22Rv1 (cell line): ENCODE data around the gene ELSPBP1.

Source experiments
- H3K27ac ChIP-seq: fragments of 450-650 bp; 2 replicates; pipeline ENCODE4 v1.5.1; 2017
- CTCF ChIP-seq: fragments of 450-650 bp; IDR thresholded peaks from 2 replicates; pipeline ENCODE4 v1.5.1; 2017; ENCODE audit warnings: mild to moderate bottlenecking
- ZFX ChIP-seq: fragments of 450-650 bp; IDR thresholded peaks from 2 replicates; pipeline ENCODE4 v1.6.1; 2017; ENCODE audit warnings: antibody characterized with exemption, borderline replicate concordance

Gene ELSPBP1

GRCh38 chr19:48023518-48023917 is 29.1 kb downstream of the ELSPBP1 start:
- TF ChIP-seq ZFX (no peak), CTCF (no peak)
- H3K27ac ChIP-seq = no peak overlapping the region

- H3K27ac ChIP-seq = no peak overlapping the region
- TF ChIP-seq ZFX (no peak), CTCF (no peak)
Observed at GRCh38 chr19:48025480-48025879, 31.0 kb downstream of the ELSPBP1 start.

GRCh38 chr19:48029431-48029830 is 35.0 kb downstream of the ELSPBP1 start:
- H3K27ac ChIP-seq = no peak overlapping the region
- TF ChIP-seq CTCF (no peak), ZFX (no peak)

GRCh38 chr19:48030073-48030472 is 35.6 kb downstream of the ELSPBP1 start:
- H3K27ac ChIP-seq = no peak overlapping the region
- TF ChIP-seq ZFX (no peak), CTCF (no peak)

- H3K27ac ChIP-seq = no peak overlapping the region
- TF ChIP-seq ZFX (no peak), CTCF (no peak)
Observed at GRCh38 chr19:48033604-48034003, 39.2 kb downstream of the ELSPBP1 start.

- TF ChIP-seq ZFX (no peak), CTCF (no peak)
- H3K27ac ChIP-seq = no peak overlapping the region
Observed at GRCh38 chr19:48036765-48037164, 42.3 kb downstream of the ELSPBP1 start.

- TF ChIP-seq CTCF = no peak
- TF ChIP-seq ZFX = no peak
- H3K27ac ChIP-seq = no peak overlapping the region
Observed at GRCh38 chr19:48041877-48042580, 47.6 kb downstream of the ELSPBP1 start.
